ENCODE data around the gene CMC2. TPM values are rescaled to one million over a fixed set of nuclear protein-coding genes. Genes with fewer than 3 reads are reported as not detected.

The CMC2 gene
- total and polyA plus RNA-seq, 2 of the 8 experiments (the other 6 are each of a cell fraction or from before 2014, with no cell fraction given) = 66.6 to 116 TPM

- CTCF ChIA-PET (ENCODE audit: partially characterized antibody) = interaction anchor here (1.0 to 1.3 kb wide), 2 partner anchors 10 to 35 kb away, joined by 3 to 7 read pairs; no protein-coding TSS in a partner anchor
- Histone ChIP-seq H4K8ac (ENCODE audit: extremely low read depth, insufficient read depth, low read length) (no peak overlapping the region), H2AFZ (ENCODE audit: low read length) (no peak overlapping the region), H3K56ac (replicated peaks; ENCODE audit: insufficient read length, low read depth, low read length) (no peak overlapping the region), H2AK5ac (ENCODE audit: low read depth, low read length) (no peak overlapping the region), H3K27ac (ENCODE audit: low read depth, low read length) (no peak overlapping the region), H3K18ac (ENCODE audit: extremely low read depth, low read length) (no peak overlapping the region), H2BK15ac (ENCODE audit: low read length) (no peak overlapping the region), H3K79me1 (ENCODE audit: low read depth, low read length) (peaks cover 2% of the 10 kb centered on the region), H3K79me2 (ENCODE audit: control insufficient read depth in 1 of 2, insufficient read depth in 2 of 2, low read length in 2 of 2) (peaks cover 0 to 11% of the 10 kb centered on the region in 2 experiments; a peak in 2 of 4 replicates), H2BK20ac (ENCODE audit: low read length) (no peak overlapping the region), H3K4me3 (ENCODE audit: extremely low read depth in 1 of 4, insufficient read depth in 2 of 4, low read depth in 3 of 4, low read length in 4 of 4) (no peak overlapping the region), H3K9me3 (ENCODE audit: insufficient read depth in 2 of 2, low read depth in 1 of 2, low read length in 1 of 2) (no peaks in the 10 kb centered on the region), H4K91ac (replicated peaks; ENCODE audit: insufficient read length, low read length) (no peak overlapping the region), H3K4ac (replicated peaks; ENCODE audit: insufficient read length, low read depth, low read length) (no peak overlapping the region), H3K4me1 (replicated peaks in 1 of 4; ENCODE audit: control insufficient read depth in 3 of 4, insufficient read depth in 4 of 4, low read length in 3 of 4) (peaks cover 0 to 9% (median 4%) of the 10 kb centered on the region in 4 experiments; a peak in 5 of 7 replicates), H2BK120ac (replicated peaks; ENCODE audit: low read depth, low read length) (no peak overlapping the region), H4K5ac (ENCODE audit: insufficient read length, low read depth, low read length) (no peak overlapping the region), H3K9ac (replicated peaks in 1 of 4; ENCODE audit: extremely low read depth in 1 of 4, low read depth in 3 of 4, low read length in 3 of 4) (no peak overlapping the region; a peak in 1 of 7 replicates), H3K23me2 (ENCODE audit: low read depth, low read length) (no peaks in the 10 kb centered on the region), H2BK5ac (ENCODE audit: low read depth, low read length) (no peak overlapping the region), H3K23ac (ENCODE audit: insufficient read length) (no peak overlapping the region), H4K20me1 (replicated peaks in 1 of 2; ENCODE audit: control insufficient read depth in 1 of 2, insufficient read depth in 2 of 2, low read length in 2 of 2) (peaks cover 12 to 16% of the 10 kb centered on the region in 2 experiments), H2BK12ac (ENCODE audit: low read depth, low read length) (no peak overlapping the region), H3K14ac (ENCODE audit: insufficient read length) (no peak overlapping the region), H3K4me2 (ENCODE audit: insufficient read depth in 1 of 2, low read depth in 2 of 2, low read length in 2 of 2) (no peak overlapping the region), H3K27me3 (replicated peaks in 1 of 4; ENCODE audit: control insufficient read depth in 3 of 4, extremely low read depth in 1 of 4, insufficient read depth in 3 of 4, low read length in 3 of 4) (peaks cover 0 to 4% (median 0%) of the 10 kb centered on the region in 4 experiments; a peak in 3 of 7 replicates), H3K36me3 (ENCODE audit: control insufficient read depth in 2 of 4, insufficient read depth in 4 of 4, low read length in 3 of 4) (peaks cover 0 to 7% (median 3%) of the 10 kb centered on the region in 4 experiments; a peak in 2 of 8 replicates)
- WGBS, 2 experiments (ENCODE audit: extremely low coverage in 1 of 2, insufficient coverage in 1 of 2, insufficient read length in 1 of 2, insufficient replicate concordance in 2 of 2, low coverage in 1 of 2, low lambda C conversion rate in 2 of 2, missing lambda C conversion rate in 1 of 2) = 94% methylated on average over 6 of the region's 6 CpGs; no CpG with 5 or more reads in 1 of the 2 experiments
- FAIRE-seq (no peak), DNase-seq (ENCODE audit: low read depth in 1 of 2, low spot score in 2 of 2) (no peak)
- POLR2A ChIA-PET (ENCODE audit: partially characterized antibody) = no interaction called here
- TF ChIP-seq TEAD4 (IDR thresholded peaks at IDR 0.05; ENCODE audit: low read depth, low read length) (no peak), CHD1 (IDR thresholded peaks at IDR 0.05; ENCODE audit: low read depth, low read length) (no peak), CBX8 (IDR thresholded peaks at IDR 0.05; ENCODE audit: borderline replicate concordance, low read depth, low read length) (no peak), TAF1 (IDR thresholded peaks at IDR 0.05; ENCODE audit: low read depth, low read length) (no peak), SP1 (IDR thresholded peaks at IDR 0.05; ENCODE audit: low read depth, low read length) (no peak), YY1 (IDR thresholded peaks at IDR 0.05; ENCODE audit: low read depth, low read length) (no peak), MAX (IDR thresholded peaks at IDR 0.05) (no peak), CBX5 (IDR thresholded peaks at IDR 0.05; ENCODE audit: low read depth, low read length) (no peak), HDAC2 (IDR thresholded peaks at IDR 0.05; ENCODE audit: borderline replicate concordance in 1 of 2, low read depth in 2 of 2, low read length in 2 of 2) (no peak), JUND (IDR thresholded peaks at IDR 0.05; ENCODE audit: low read length) (no peak), RXRA (IDR thresholded peaks at IDR 0.05; ENCODE audit: insufficient read depth, low read depth, low read length) (no peak), CTBP2 (IDR thresholded peaks at IDR 0.05; ENCODE audit: borderline replicate concordance, insufficient read depth, insufficient read length, low read length) (no peak)
Measured at GRCh38 chr16:80984124-80984892, 22.4 kb downstream of the CMC2 start.
